Measurements from ENCODE around the gene TMEM101.
"Not testable (repeated sequence)": the region's sequence is repeated elsewhere in the genome, so short reads cannot be mapped to it uniquely, and the experiment has no call there.

Gene TMEM101

GRCh38 chr17:43972444-43973212 lies 42.1 kb downstream of the TMEM101 start:
- DNase-seq: not testable (repeated sequence)

- DNase-seq: not testable (repeated sequence)
Measured at GRCh38 chr17:43971436-43971835, 43.3 kb downstream of the TMEM101 start.

- DNase-seq: no peak
Measured at GRCh38 chr17:43970366-43970765, 44.4 kb downstream of the TMEM101 start.

GRCh38 chr17:43967251-43967875 lies 47.4 kb downstream of the TMEM101 start:
- DNase-seq: no peak

GRCh38 chr17:43966276-43966675 lies 48.5 kb downstream of the TMEM101 start:
- no peak for DNase-seq

GRCh38 chr17:43962479-43962878 lies 52.3 kb downstream of the TMEM101 start:
- DNase-seq: no peak

- DNase-seq: no peak
Measured at GRCh38 chr17:43961954-43962353, 52.8 kb downstream of the TMEM101 start.

GRCh38 chr17:43961292-43961691 lies 53.5 kb downstream of the TMEM101 start:
- DNase-seq: not testable (repeated sequence)

All from activated CD4-positive, alpha-beta T cell treated with anti-CD3 and anti-CD28 coated beads, Interleukin-2, amount 50 U/mL, for 48 hours (primary cell).